Calu3 (cell line): ENCODE results near the gene OR9A4. TPM values are rescaled to one million over a fixed set of nuclear protein-coding genes. Genes with fewer than 3 reads are reported as not detected.

Experiments
- BruUV-seq: library from RNA; stranded (reverse); fragments of 400-500 nt; replicated peaks from 2 replicates; lab custom pipeline; 2021; lab: Mats Ljungman, UMichigan
- CTCF ChIA-PET: fragments of 300-600 bp; sonication (Branson Sonifier 250); formaldehyde crosslinking; loops from one replicate; lab custom pipeline; 2022; ENCODE audit warnings: antibody characterized with exemption; lab: Charles Lee
- DNase-seq: peaks from one replicate; pipeline ENCODE4 v3.0.0; 2022
- H3K27ac Mint-ChIP-seq: one replicate; pipeline ENCODE4 v1.8.0; 2022; ENCODE audit warnings: mixed read lengths; ENCODE audit not compliant: unreplicated experiment
- H3K27me3 Mint-ChIP-seq: one replicate; pipeline ENCODE4 v1.8.0; 2022; ENCODE audit warnings: mixed read lengths; ENCODE audit not compliant: unreplicated experiment
- H3K36me3 Mint-ChIP-seq: one replicate; pipeline ENCODE4 v1.8.0; 2022; ENCODE audit warnings: mild to moderate bottlenecking, moderate library complexity, mixed read lengths; ENCODE audit not compliant: insufficient read depth, unreplicated experiment
- H3K4me1 Mint-ChIP-seq: one replicate; pipeline ENCODE4 v1.8.0; 2022; ENCODE audit warnings: mild to moderate bottlenecking, low read depth, mixed read lengths; ENCODE audit not compliant: unreplicated experiment
- H3K4me3 Mint-ChIP-seq: one replicate; pipeline ENCODE4 v1.8.0; 2022; ENCODE audit warnings: mild to moderate bottlenecking, low read depth, moderate library complexity, mixed read lengths; ENCODE audit not compliant: unreplicated experiment
- H3K9me3 Mint-ChIP-seq: one replicate; pipeline ENCODE4 v1.8.0; 2022; ENCODE audit warnings: low read depth, mixed read lengths; ENCODE audit not compliant: unreplicated experiment
- CTCF ChIP-seq: fragments of 200-600 bp; IDR thresholded peaks from one replicate; pipeline ENCODE4 v1.8.0; 2022; ENCODE audit warnings: antibody characterized with exemption; ENCODE audit not compliant: unreplicated experiment
- intact Hi-C: fragments of 100-400 bp; cut with micrococcal nuclease; formaldehyde crosslinking; loops from one replicate; pipeline ENCODE4 v1.10.0; 2022; ENCODE audit not compliant: unreplicated experiment
- total RNA-seq: library from RNA; stranded (reverse); gene quantifications from 2 replicates; pipeline ENCODE4 v1.2.3, GENCODE V29; 2022

The OR9A4 gene
- total RNA-seq, 1 experiment from 2014 or later: not detected

DNA sequence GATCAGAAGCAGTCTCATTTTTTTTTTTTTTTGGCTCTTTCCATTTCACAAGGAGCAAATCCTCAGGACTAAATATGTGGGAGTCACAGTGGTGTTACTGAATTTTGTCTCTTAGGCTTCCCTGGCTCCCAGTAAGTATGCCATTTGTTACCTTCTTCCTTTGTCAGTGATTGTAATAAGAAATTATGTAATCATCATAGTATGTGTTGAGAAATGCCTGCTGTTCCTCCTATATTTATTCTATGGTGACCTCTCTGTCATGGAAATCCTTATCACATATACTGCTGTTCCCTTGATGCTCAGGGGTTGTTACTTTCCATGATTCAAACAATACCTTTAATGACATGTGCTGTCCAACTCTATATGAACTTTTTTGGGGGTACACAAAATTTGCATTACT, 4.8 kb upstream of the OR9A4 start:
- no peak for TF ChIP-seq CTCF
- no peak for DNase-seq
- Mint-ChIP-seq H3K27me3 (peaks cover 15% of the 10 kb centered on the region), H3K36me3 (no peaks in the 10 kb centered on the region), H3K27ac (no peak overlapping the region), H3K9me3 (no peaks in the 10 kb centered on the region), H3K4me1 (peaks cover 14% of the 10 kb centered on the region), H3K4me3 (no peak overlapping the region)
- CTCF ChIA-PET: no interaction called here
- no TSS peak for BruUV-seq
- intact Hi-C loops: no loop called here

DNA sequence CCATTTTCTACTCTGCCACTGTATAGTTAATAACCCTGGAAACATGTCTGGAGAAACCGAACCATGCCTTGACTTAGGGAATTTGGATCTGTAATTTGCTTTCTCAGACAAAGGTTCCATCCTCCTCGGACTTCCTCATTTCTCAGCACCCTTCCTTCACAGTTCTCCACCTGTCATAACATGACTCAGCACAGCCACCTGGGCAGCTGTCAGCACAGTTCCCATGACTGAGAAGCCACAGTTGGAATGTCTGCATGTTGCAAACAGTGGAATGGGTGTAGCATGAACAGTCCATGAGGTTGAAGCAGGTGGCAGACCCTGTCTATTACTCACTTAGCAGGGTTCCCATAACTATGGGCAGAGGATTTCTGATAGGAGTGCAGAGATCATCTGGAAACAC, 634 bp upstream of the OR9A4 start:
- BruUV-seq: no TSS peak
- Mint-ChIP-seq H3K9me3 (peaks cover 2% of the 10 kb centered on the region), H3K36me3 (no peaks in the 10 kb centered on the region), H3K4me1 (peaks cover 16% of the 10 kb centered on the region), H3K27me3 (peaks cover 14% of the 10 kb centered on the region), H3K27ac (peak overlapping the region; percentile 4), H3K4me3 (no peak overlapping the region)
- intact Hi-C loops: loop anchor here (2.0 kb wide), 1 partner anchor 51 kb away; no protein-coding TSS in a partner anchor
- peak; percentile 69 for DNase-seq
- CTCF ChIA-PET: no interaction called here
- TF ChIP-seq CTCF: no peak

DNA sequence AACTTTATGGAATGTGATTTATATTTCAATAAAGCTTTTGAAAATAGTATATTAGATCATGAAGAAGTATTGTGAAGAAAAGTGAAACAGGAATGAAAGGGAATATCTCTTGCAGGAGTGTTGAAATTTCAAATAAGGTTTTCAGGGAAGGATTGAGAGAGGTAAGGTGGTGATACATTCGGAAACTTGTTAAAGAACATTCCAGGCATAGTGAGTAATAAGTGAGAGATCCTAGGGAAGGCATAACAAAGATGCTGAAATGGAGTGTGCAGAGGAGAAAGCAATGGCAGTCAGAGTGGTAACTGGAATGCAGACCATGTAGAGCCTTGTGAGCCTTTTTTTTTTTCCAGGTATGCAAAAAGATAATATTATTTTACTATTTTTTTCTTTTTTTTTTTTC, 4.1 kb downstream of the OR9A4 start:
- Mint-ChIP-seq H3K36me3 (no peaks in the 10 kb centered on the region), H3K27ac (no peak overlapping the region), H3K27me3 (peaks cover 14% of the 10 kb centered on the region), H3K4me1 (peaks cover 14% of the 10 kb centered on the region), H3K9me3 (peaks cover 2% of the 10 kb centered on the region), H3K4me3 (no peak overlapping the region)
- no peak for TF ChIP-seq CTCF
- no peak for DNase-seq
- CTCF ChIA-PET: no interaction called here
- intact Hi-C loops: no loop called here
- BruUV-seq: no TSS peak

- intact Hi-C loops: no loop called here
- Mint-ChIP-seq H3K4me3 (no peak overlapping the region), H3K27ac (no peak overlapping the region), H3K4me1 (no peaks in the 10 kb centered on the region), H3K9me3 (no peaks in the 10 kb centered on the region), H3K27me3 (no peaks in the 10 kb centered on the region), H3K36me3 (no peaks in the 10 kb centered on the region)
- TF ChIP-seq CTCF: no peak
- DNase-seq: no peak
- no TSS peak for BruUV-seq
- CTCF ChIA-PET: no interaction called here
Observed at GRCh38 chr7:141928146-141928844, 12.1 kb downstream of the OR9A4 start.
